Spleen (tissue), 11 donors: Measurements from ENCODE around the gene MMP23B. TPM values are rescaled to one million over a fixed set of nuclear protein-coding genes. Genes with fewer than 3 reads are reported as not detected.

ENCODE experiments used
- DNase-seq: peaks from one replicate; pipeline ENCODE4 v3.0.0-alpha.2; 2020
- H3K27ac ChIP-seq, 8 donors: fragments of 200-600 bp; sonication (generic) in 7 of 8; 1 replicate in 4 of 8; 2 replicates in 4 of 8; pipeline versions ENCODE4 v1.5.0 to v1.8.0; 2016 to 2021; ENCODE audit warnings: inconsistent platforms in 4 of 8, mild to moderate bottlenecking in 4 of 8, moderate library complexity in 1 of 8
- H3K27me3 ChIP-seq, 7 donors: fragments of 200-600 bp; sonication (generic) in 6 of 7; replicated peaks in 1 of 7; 1 replicate in 4 of 7; 2 replicates in 3 of 7; pipeline versions ENCODE4 v1.5.0 to v1.8.0; 2016 to 2021; ENCODE audit warnings: inconsistent platforms in 3 of 7, mild to moderate bottlenecking in 1 of 7
- H3K36me3 ChIP-seq, 6 donors: fragments of 200-600 bp; sonication (generic) in 5 of 6; 1 replicate in 4 of 6; 2 replicates in 2 of 6; pipeline versions ENCODE4 v1.5.0 to v1.8.0; 2016 to 2021; ENCODE audit warnings: inconsistent platforms in 2 of 6
- H3K4me1 ChIP-seq, 6 donors: fragments of 200-600 bp; sonication (generic) in 5 of 6; 1 replicate in 3 of 6; 2 replicates in 3 of 6; pipeline versions ENCODE4 v1.5.0 to v1.8.0; 2016 to 2021; ENCODE audit warnings: inconsistent platforms in 3 of 6
- H3K4me3 ChIP-seq, 8 donors: fragments of 200-600 bp; sonication (generic) in 7 of 8; 1 replicate in 4 of 8; 2 replicates in 4 of 8; pipeline versions ENCODE4 v1.5.0 to v1.8.0; 2016 to 2021; ENCODE audit warnings: inconsistent platforms in 4 of 8, mild to moderate bottlenecking in 4 of 8, moderate library complexity in 2 of 8
- H3K9me3 ChIP-seq, 8 donors: fragments of 200-600 bp; sonication (generic) in 7 of 8; 1 replicate in 4 of 8; 2 replicates in 4 of 8; pipeline versions ENCODE4 v1.5.0 to v1.8.0; 2016 to 2021; ENCODE audit warnings: inconsistent platforms in 4 of 8
- CTCF ChIP-seq, 11 experiments: fragments of 200-600 bp in 7 of 11; fragments of 450-650 bp in 4 of 11; sonication (generic) in 4 of 11; IDR thresholded peaks in 8 of 11; conservative IDR thresholded peaks in 3 of 11; 1 replicate in 7 of 11; 2 replicates in 4 of 11; pipeline versions ENCODE4 v1.4.0 to v1.8.0; 2016 to 2021; ENCODE audit warnings: antibody characterized with exemption in 11 of 11, inconsistent platforms in 4 of 11, mild to moderate bottlenecking in 1 of 11
- POLR2A ChIP-seq, 3 donors: fragments of 450-650 bp; IDR thresholded peaks; one replicate each; pipeline ENCODE4 v1.5.1; 2017; ENCODE audit warnings: antibody characterized with exemption in 3 of 3, mild to moderate bottlenecking in 1 of 3
- POLR2AphosphoS5 ChIP-seq, 3 donors: sonication (generic); formaldehyde crosslinking; IDR thresholded peaks; one replicate each; pipeline ENCODE4 v1.5.1; 2017; ENCODE audit warnings: antibody characterized with exemption in 3 of 3
- WGBS, 5 donors: extraction: QIAGEN DNeasy Blood & Tissue Kit in 3 of 5; methylation state at CpG; one replicate each; pipeline versions ENCODE4 v1.1.5 to v1.1.7; 2013 to 2018; 5-methylcytosine and 5-hydroxymethylcytosine counted together
- intact Hi-C: fragments of 100-400 bp; cut with DNase I; formaldehyde crosslinking; loops from one replicate; pipeline ENCODE4 v1.15.0; 2023; ENCODE audit warnings: low total_unique reads
- polyA plus RNA-seq, 3 donors: library from polyadenylated mRNA; stranded (reverse); fragments of 200-250 nt; gene quantifications; one replicate each; pipeline ENCODE4 v1.2.1, GENCODE V29; 2013
- total RNA-seq, 7 donors: library from RNA; depleted of rRNA in 3 of 7; stranded (reverse); fragments of >200 nt in 3 of 7; fragmentation: NEBNext Ultra II Directional in 4 of 7; extraction: Animal tissue kit (Norgen Biotek cat#: 25700) in 4 of 7; gene quantifications; one replicate each; pipeline versions ENCODE4 v1.1.0 to v1.2.1, GENCODE V29; 2016 to 2021
- donor health status: healthy with polysubstance abuse.
- donor health status: DM: no; HTN: no; CAD: no; lungs with moderate emphysema.
- donor health status: DM: no; HTN: no; CAD: no.
- donor health status: Bipolar disorder and iron deficiency.
- donor health status: healthy.
- donor health status: DM: no; HTN: no; CAD: no.
- donor health status: DM: yes; HTN: yes; CAD: no.

The MMP23B gene
- total and polyA plus RNA-seq, 10 donors = 1.4 to 9.3 (median 5.9) TPM

GRCh38 chr1:1606232-1606631, 25.7 kb upstream of the MMP23B start:
- intact Hi-C loops = no loop called here
- WGBS, 5 donors = 78 to 91% (median 87%) methylated on average over 7 to 13 of the region's 13 CpGs

GRCh38 chr1:1609822-1610485, 22.0 kb upstream of the MMP23B start:
- H3K4me1 ChIP-seq = peaks cover 12 to 56% (median 30%) of the 10 kb centered on the region in 6 donors
- no peaks in the 10 kb centered on the region for H3K9me3 ChIP-seq
- H3K36me3 ChIP-seq = no peaks in the 10 kb centered on the region
- H3K27ac ChIP-seq = no peak overlapping the region
- intact Hi-C loops = no loop called here
- 68 to 78% (median 72%) methylated on average over 12 of the region's 12 CpGs for WGBS, 5 donors
- TF ChIP-seq POLR2AphosphoS5 (IDR thresholded peaks at IDR 0.05) (no peak), CTCF (IDR thresholded peaks at IDR 0.05 in 8 of 11, conservative IDR thresholded peaks at IDR 0.05 in 3 of 11) (no peak), POLR2A (IDR thresholded peaks at IDR 0.05) (no peak)
- no peak overlapping the region for H3K4me3 ChIP-seq
- DNase-seq = no peak
- H3K27me3 ChIP-seq = no peaks in the 10 kb centered on the region

More at GRCh38 chr1:1606232-1606631, 25.7 kb upstream of the MMP23B start:
- Histone ChIP-seq H3K9me3 (no peaks in the 10 kb centered on the region), H3K4me3 (no peak overlapping the region), H3K4me1 (peaks cover 0 to 46% (median 21%) of the 10 kb centered on the region in 6 donors), H3K36me3 (no peaks in the 10 kb centered on the region), H3K27me3 (peaks cover 0 to 6% (median 0%) of the 10 kb centered on the region in 7 donors), H3K27ac (peak overlapping the region in 3 of 8 donors; percentile 83 to 90 (median 85))
- TF ChIP-seq POLR2A (IDR thresholded peaks at IDR 0.05) = no peak
- no peak for TF ChIP-seq CTCF (IDR thresholded peaks at IDR 0.05 in 8 of 11, conservative IDR thresholded peaks at IDR 0.05 in 3 of 11)
- no peak for TF ChIP-seq POLR2AphosphoS5 (IDR thresholded peaks at IDR 0.05)
- DNase-seq = peak; percentile 77

- WGBS, 5 donors = 79 to 92% (median 88%) methylated on average over 9 of the region's 9 CpGs
- no peak overlapping the region for H3K4me3 ChIP-seq
- no peaks in the 10 kb centered on the region for H3K27me3 ChIP-seq
- no peaks in the 10 kb centered on the region for H3K36me3 ChIP-seq
- intact Hi-C loops = no loop called here
- TF ChIP-seq POLR2AphosphoS5 (IDR thresholded peaks at IDR 0.05) (no peak), CTCF (IDR thresholded peaks at IDR 0.05 in 8 of 11, conservative IDR thresholded peaks at IDR 0.05 in 3 of 11) (no peak), POLR2A (IDR thresholded peaks at IDR 0.05) (no peak)
- H3K4me1 ChIP-seq = peaks cover 12 to 56% (median 31%) of the 10 kb centered on the region in 6 donors
- H3K27ac ChIP-seq = peak overlapping the region in 3 of 8 donors; percentile 18 to 26 (median 22)
- no peaks in the 10 kb centered on the region for H3K9me3 ChIP-seq
- DNase-seq = no peak
Measured at GRCh38 chr1:1610796-1611195, 21.2 kb upstream of the MMP23B start.

DNA sequence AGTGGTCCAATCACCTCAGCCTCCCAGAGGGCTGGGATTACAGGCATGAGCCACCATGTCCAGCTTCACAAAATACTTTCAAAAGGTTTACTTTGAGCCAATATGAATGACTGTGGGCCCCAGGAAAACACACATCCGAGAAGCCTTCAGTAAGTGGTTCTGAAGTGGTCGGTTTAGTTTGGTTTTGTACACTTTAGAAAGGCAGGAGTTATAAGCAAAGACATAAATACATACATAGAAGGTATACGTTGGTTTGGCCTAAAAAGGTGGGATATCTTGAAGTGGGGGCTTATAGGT, 19.9 kb upstream of the MMP23B start:
- TF ChIP-seq POLR2A (IDR thresholded peaks at IDR 0.05) = no peak
- no peak for TF ChIP-seq CTCF (IDR thresholded peaks at IDR 0.05 in 8 of 11, conservative IDR thresholded peaks at IDR 0.05 in 3 of 11)
- no peak for TF ChIP-seq POLR2AphosphoS5 (IDR thresholded peaks at IDR 0.05)
- no peak overlapping the region for H3K27ac ChIP-seq
- 87 to 95% (median 92%) methylated on average over 3 of the region's 3 CpGs for WGBS, 5 donors
- intact Hi-C loops = no loop called here
- no peak for DNase-seq
- no peaks in the 10 kb centered on the region for H3K36me3 ChIP-seq
- no peaks in the 10 kb centered on the region for H3K9me3 ChIP-seq
- no peaks in the 10 kb centered on the region for H3K27me3 ChIP-seq
- H3K4me3 ChIP-seq = no peak overlapping the region
- H3K4me1 ChIP-seq = peaks cover 16 to 60% (median 34%) of the 10 kb centered on the region in 6 donors
